Loucy (cell line): ENCODE data around the gene OPRL1.

ENCODE experiments used
- H2AFZ ChIP-seq: fragments of 200-600 bp; sonication (generic); 2 replicates; pipeline ENCODE4 v1.6.0; 2016; ENCODE audit warnings: antibody characterized with exemption, mild to moderate bottlenecking, low read length, moderate library complexity
- H3F3A ChIP-seq: fragments of 200-600 bp; 2 replicates; pipeline ENCODE4 v1.6.0; 2016; ENCODE audit warnings: antibody characterized with exemption, low read depth, mild to moderate bottlenecking
- H3K27me3 ChIP-seq: fragments of 200-600 bp; sonication (generic); 2 replicates; pipeline ENCODE4 v1.6.1; 2014; ENCODE audit warnings: low read length, mild to moderate bottlenecking; ENCODE audit not compliant: insufficient read depth, poor library complexity, severe bottlenecking
- H3K36me3 ChIP-seq: fragments of 200-600 bp; sonication (generic); 2 replicates; pipeline ENCODE4 v1.6.1; 2016; ENCODE audit warnings: low read length; ENCODE audit not compliant: insufficient read depth
- H3K4me1 ChIP-seq: fragments of 200-600 bp; sonication (generic); 2 replicates; pipeline ENCODE4 v1.5.1; 2014; ENCODE audit warnings: low read length, mild to moderate bottlenecking; ENCODE audit not compliant: insufficient read depth, poor library complexity, severe bottlenecking
- H3K4me2 ChIP-seq: fragments of 200-600 bp; sonication (generic); 2 replicates; pipeline ENCODE4 v1.6.0; 2014; ENCODE audit warnings: antibody characterized with exemption, low read length, low read depth, mild to moderate bottlenecking; ENCODE audit not compliant: poor library complexity, severe bottlenecking
- H3K4me3 ChIP-seq: fragments of 200-600 bp; sonication (generic); 2 replicates; pipeline ENCODE4 v1.5.1; 2014; ENCODE audit warnings: low read length, mild to moderate bottlenecking, mixed read lengths; ENCODE audit not compliant: poor library complexity, severe bottlenecking
- H3K79me2 ChIP-seq: fragments of 200-600 bp; sonication (generic); 2 replicates; pipeline ENCODE4 v1.6.1; 2014; ENCODE audit warnings: low read length; ENCODE audit not compliant: insufficient read depth
- H3K9ac ChIP-seq: fragments of 200-600 bp; sonication (generic); 2 replicates; pipeline ENCODE4 v1.6.0; 2014; ENCODE audit warnings: mild to moderate bottlenecking, low read depth, low read length, moderate library complexity; ENCODE audit not compliant: poor library complexity, severe bottlenecking
- H3K9me2 ChIP-seq: fragments of 200-600 bp; sonication (generic); replicated peaks from 2 replicates; pipeline ENCODE4 v1.6.1; 2016; ENCODE audit warnings: low read depth, low read length, mixed read lengths
- H3K9me3 ChIP-seq: fragments of 200-600 bp; sonication (generic); 2 replicates; pipeline ENCODE4 v1.6.1; 2014; ENCODE audit warnings: mild to moderate bottlenecking, antibody characterized with exemption, low read length, low read depth; ENCODE audit not compliant: insufficient read depth
- H4K20me1 ChIP-seq: fragments of 200-600 bp; sonication (generic); 2 replicates; pipeline ENCODE4 v1.6.0; 2014; ENCODE audit warnings: antibody characterized with exemption, low read length, mild to moderate bottlenecking; ENCODE audit not compliant: insufficient read depth, poor library complexity, severe bottlenecking
- EZH2phosphoT487 ChIP-seq: fragments of 200-600 bp; IDR thresholded peaks from 2 replicates; pipeline ENCODE4 v1.6.1; 2018; ENCODE audit warnings: antibody characterized with exemption, mild to moderate bottlenecking, moderate library complexity, borderline replicate concordance
- TF ChIP-seq, protein P1 (sequence below): fragments of 200-600 bp; sonication (generic); conservative IDR thresholded peaks from 2 replicates; pipeline ENCODE4 v1.5.1; 2014; ENCODE audit warnings: mild to moderate bottlenecking, antibody characterized with exemption, low read length

The OPRL1 gene

DNA sequence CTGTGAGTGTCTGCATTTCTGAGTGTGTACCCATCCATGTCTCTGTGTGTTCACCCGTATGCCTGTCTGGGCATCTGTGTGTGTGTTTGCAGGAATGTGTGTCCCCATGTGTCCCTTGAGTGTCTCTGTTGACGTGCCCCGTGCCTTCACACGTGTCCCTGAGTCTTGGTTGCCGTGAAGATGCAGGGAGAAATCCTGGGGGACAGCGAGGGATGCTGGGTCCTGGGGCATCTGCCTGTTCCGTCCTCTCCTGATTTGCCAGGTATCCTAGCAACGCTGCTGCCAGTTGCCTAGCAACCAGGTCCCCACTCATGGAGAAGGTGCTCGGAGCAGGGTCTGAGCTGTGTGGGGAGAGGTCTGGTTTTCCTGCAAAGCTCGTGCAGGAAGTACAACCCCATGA, 10.3 kb downstream of the OPRL1 start:
- no peaks in the 10 kb centered on the region for H3K36me3 ChIP-seq
- H3F3A ChIP-seq = no peaks in the 10 kb centered on the region
- TF ChIP-seq, protein P1, sequence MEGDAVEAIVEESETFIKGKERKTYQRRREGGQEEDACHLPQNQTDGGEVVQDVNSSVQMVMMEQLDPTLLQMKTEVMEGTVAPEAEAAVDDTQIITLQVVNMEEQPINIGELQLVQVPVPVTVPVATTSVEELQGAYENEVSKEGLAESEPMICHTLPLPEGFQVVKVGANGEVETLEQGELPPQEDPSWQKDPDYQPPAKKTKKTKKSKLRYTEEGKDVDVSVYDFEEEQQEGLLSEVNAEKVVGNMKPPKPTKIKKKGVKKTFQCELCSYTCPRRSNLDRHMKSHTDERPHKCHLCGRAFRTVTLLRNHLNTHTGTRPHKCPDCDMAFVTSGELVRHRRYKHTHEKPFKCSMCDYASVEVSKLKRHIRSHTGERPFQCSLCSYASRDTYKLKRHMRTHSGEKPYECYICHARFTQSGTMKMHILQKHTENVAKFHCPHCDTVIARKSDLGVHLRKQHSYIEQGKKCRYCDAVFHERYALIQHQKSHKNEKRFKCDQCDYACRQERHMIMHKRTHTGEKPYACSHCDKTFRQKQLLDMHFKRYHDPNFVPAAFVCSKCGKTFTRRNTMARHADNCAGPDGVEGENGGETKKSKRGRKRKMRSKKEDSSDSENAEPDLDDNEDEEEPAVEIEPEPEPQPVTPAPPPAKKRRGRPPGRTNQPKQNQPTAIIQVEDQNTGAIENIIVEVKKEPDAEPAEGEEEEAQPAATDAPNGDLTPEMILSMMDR = no peak
- no peak for TF ChIP-seq EZH2phosphoT487
- H3K4me2 ChIP-seq = no peak overlapping the region
- H3K9ac ChIP-seq = no peak overlapping the region
- H3K27me3 ChIP-seq = no peaks in the 10 kb centered on the region
- H3K9me3 ChIP-seq = no peaks in the 10 kb centered on the region
- no peak overlapping the region for H3K4me3 ChIP-seq
- no peaks in the 10 kb centered on the region for H3K4me1 ChIP-seq
- H2AFZ ChIP-seq = no peak overlapping the region
- no peaks in the 10 kb centered on the region for H4K20me1 ChIP-seq
- no peaks in the 10 kb centered on the region for H3K9me2 ChIP-seq
- no peaks in the 10 kb centered on the region for H3K79me2 ChIP-seq

- no peaks in the 10 kb centered on the region for H4K20me1 ChIP-seq
- H2AFZ ChIP-seq = no peak overlapping the region
- H3K36me3 ChIP-seq = no peaks in the 10 kb centered on the region
- no peaks in the 10 kb centered on the region for H3F3A ChIP-seq
- no peaks in the 10 kb centered on the region for H3K79me2 ChIP-seq
- no peaks in the 10 kb centered on the region for H3K9me2 ChIP-seq
- no peak for TF ChIP-seq EZH2phosphoT487
- TF ChIP-seq, protein P1 = no peak
- no peak overlapping the region for H3K9ac ChIP-seq
- H3K4me1 ChIP-seq = no peaks in the 10 kb centered on the region
- H3K4me3 ChIP-seq = no peak overlapping the region
- H3K9me3 ChIP-seq = no peaks in the 10 kb centered on the region
- no peak overlapping the region for H3K4me2 ChIP-seq
- H3K27me3 ChIP-seq = no peaks in the 10 kb centered on the region
Measured at GRCh38 chr20:64091340-64091739, 11.5 kb downstream of the OPRL1 start.

- H3K4me1 ChIP-seq = no peaks in the 10 kb centered on the region
- no peaks in the 10 kb centered on the region for H3F3A ChIP-seq
- no peaks in the 10 kb centered on the region for H3K9me2 ChIP-seq
- no peak overlapping the region for H2AFZ ChIP-seq
- H3K4me3 ChIP-seq = no peak overlapping the region
- TF ChIP-seq, protein P1 = no peak
- no peak for TF ChIP-seq EZH2phosphoT487
- H3K9ac ChIP-seq = no peak overlapping the region
- no peak overlapping the region for H3K4me2 ChIP-seq
- no peaks in the 10 kb centered on the region for H4K20me1 ChIP-seq
- H3K9me3 ChIP-seq = no peaks in the 10 kb centered on the region
- H3K79me2 ChIP-seq = no peaks in the 10 kb centered on the region
- no peaks in the 10 kb centered on the region for H3K36me3 ChIP-seq
- no peaks in the 10 kb centered on the region for H3K27me3 ChIP-seq
Measured at GRCh38 chr20:64091770-64092169, 11.9 kb downstream of the OPRL1 start.
